OCI-LY3 (cell line): Measurements from ENCODE around the gene ISYNA1.

Experiments used
- CTCF ChIP-seq: fragments of 200-600, 300-600 bp; sonication (generic); IDR thresholded peaks from 2 replicates; pipeline ENCODE4 v1.5.1; 2014; ENCODE audit warnings: antibody characterized with exemption, low read length, low read depth
- EZH2phosphoT487 ChIP-seq: fragments of 200-600 bp; shearing (Covaris generic); IDR thresholded peaks from 2 replicates; pipeline ENCODE4 v1.6.1; 2018; ENCODE audit warnings: antibody characterized with exemption, mixed run types, low read depth

- TF ChIP-seq CTCF (no peak), EZH2phosphoT487 (no peak)
Measured at GRCh38 chr19:18416778-18417249, 21.1 kb downstream of the ISYNA1 start.
